GM19395 (cell line): ENCODE measurements around the gene RPTOR.
A peak's percentile ranks its signal among the peaks of the same experiment; 100 is the strongest.

Source experiments
- ATAC-seq: cut with Tn5 transposase; IDR thresholded peaks from one replicate; pipeline ENCODE4 v1.9.1; 2021; ENCODE audit warnings: mild to moderate bottlenecking, moderate library complexity; ENCODE audit not compliant: unreplicated experiment

The RPTOR gene

GRCh38 chr17:80902197-80902962, 357.7 kb downstream of the RPTOR start:
- no peak for ATAC-seq

- no peak for ATAC-seq
These were observed 358.4 kb downstream of the RPTOR start for GRCh38 chr17:80902963-80903611.

- no peak for ATAC-seq
These were observed 359.6 kb downstream of the RPTOR start for GRCh38 chr17:80904036-80904753.

GRCh38 chr17:80905586-80906230, 361.1 kb downstream of the RPTOR start:
- ATAC-seq: no peak

GRCh38 chr17:80906364-80907259, 362.0 kb downstream of the RPTOR start:
- no peak for ATAC-seq

- no peak for ATAC-seq
These were observed 362.6 kb downstream of the RPTOR start for GRCh38 chr17:80907281-80907680.

GRCh38 chr17:80908211-80908610, 363.6 kb downstream of the RPTOR start:
- no peak for ATAC-seq

GRCh38 chr17:80908776-80909175, 364.1 kb downstream of the RPTOR start:
- ATAC-seq: no peak

- peak; percentile 4 for ATAC-seq
These were observed 365.0 kb downstream of the RPTOR start for GRCh38 chr17:80909635-80910034.

GRCh38 chr17:80910043-80910442, 365.4 kb downstream of the RPTOR start:
- peak; percentile 18 for ATAC-seq

- ATAC-seq: no peak
These were observed 367.8 kb downstream of the RPTOR start for GRCh38 chr17:80912476-80912875.

- no peak for ATAC-seq
These were observed 369.5 kb downstream of the RPTOR start for GRCh38 chr17:80913928-80914821.

- no peak for ATAC-seq
These were observed 371.6 kb downstream of the RPTOR start for GRCh38 chr17:80916246-80916645.

GRCh38 chr17:80917716-80918560, 373.3 kb downstream of the RPTOR start:
- ATAC-seq: no peak

- no peak for ATAC-seq
These were observed 374.1 kb downstream of the RPTOR start for GRCh38 chr17:80918731-80919130.

- ATAC-seq: no peak
These were observed 375.0 kb downstream of the RPTOR start for GRCh38 chr17:80919331-80920311.

GRCh38 chr17:80920441-80920840, 375.8 kb downstream of the RPTOR start:
- ATAC-seq: no peak
